ENCODE results near the gene REELD1.

Gene REELD1

GRCh38 chr4:146178126-146178525 is 36.2 kb upstream of the REELD1 start:
- no peak for TF ChIP-seq SNAI2 (CRISPR knock-in tag; IDR thresholded peaks at IDR 0.05)
- TF ChIP-seq, protein P1, sequence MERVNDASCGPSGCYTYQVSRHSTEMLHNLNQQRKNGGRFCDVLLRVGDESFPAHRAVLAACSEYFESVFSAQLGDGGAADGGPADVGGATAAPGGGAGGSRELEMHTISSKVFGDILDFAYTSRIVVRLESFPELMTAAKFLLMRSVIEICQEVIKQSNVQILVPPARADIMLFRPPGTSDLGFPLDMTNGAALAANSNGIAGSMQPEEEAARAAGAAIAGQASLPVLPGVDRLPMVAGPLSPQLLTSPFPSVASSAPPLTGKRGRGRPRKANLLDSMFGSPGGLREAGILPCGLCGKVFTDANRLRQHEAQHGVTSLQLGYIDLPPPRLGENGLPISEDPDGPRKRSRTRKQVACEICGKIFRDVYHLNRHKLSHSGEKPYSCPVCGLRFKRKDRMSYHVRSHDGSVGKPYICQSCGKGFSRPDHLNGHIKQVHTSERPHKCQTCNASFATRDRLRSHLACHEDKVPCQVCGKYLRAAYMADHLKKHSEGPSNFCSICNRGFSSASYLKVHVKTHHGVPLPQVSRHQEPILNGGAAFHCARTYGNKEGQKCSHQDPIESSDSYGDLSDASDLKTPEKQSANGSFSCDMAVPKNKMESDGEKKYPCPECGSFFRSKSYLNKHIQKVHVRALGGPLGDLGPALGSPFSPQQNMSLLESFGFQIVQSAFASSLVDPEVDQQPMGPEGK (CRISPR knock-in tag; IDR thresholded peaks at IDR 0.05; ENCODE audit: borderline replicate concordance) = no peak
- ATAC-seq = no peak

GRCh38 chr4:146179784-146180370 is 34.5 kb upstream of the REELD1 start:
- TF ChIP-seq, protein P2, sequence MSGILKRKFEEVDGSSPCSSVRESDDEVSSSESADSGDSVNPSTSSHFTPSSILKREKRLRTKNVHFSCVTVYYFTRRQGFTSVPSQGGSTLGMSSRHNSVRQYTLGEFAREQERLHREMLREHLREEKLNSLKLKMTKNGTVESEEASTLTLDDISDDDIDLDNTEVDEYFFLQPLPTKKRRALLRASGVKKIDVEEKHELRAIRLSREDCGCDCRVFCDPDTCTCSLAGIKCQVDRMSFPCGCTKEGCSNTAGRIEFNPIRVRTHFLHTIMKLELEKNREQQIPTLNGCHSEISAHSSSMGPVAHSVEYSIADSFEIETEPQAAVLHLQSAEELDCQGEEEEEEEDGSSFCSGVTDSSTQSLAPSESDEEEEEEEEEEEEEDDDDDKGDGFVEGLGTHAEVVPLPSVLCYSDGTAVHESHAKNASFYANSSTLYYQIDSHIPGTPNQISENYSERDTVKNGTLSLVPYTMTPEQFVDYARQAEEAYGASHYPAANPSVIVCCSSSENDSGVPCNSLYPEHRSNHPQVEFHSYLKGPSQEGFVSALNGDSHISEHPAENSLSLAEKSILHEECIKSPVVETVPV (CRISPR knock-in tag; IDR thresholded peaks at IDR 0.05) = no peak
- TF ChIP-seq CSDC2 (CRISPR knock-in tag; IDR thresholded peaks at IDR 0.05) (no peak), PPARA (CRISPR knock-in tag; IDR thresholded peaks at IDR 0.05; ENCODE audit: borderline replicate concordance) (no peak), SNAI2 (CRISPR knock-in tag; IDR thresholded peaks at IDR 0.05) (no peak), OSR1 (CRISPR knock-in tag; IDR thresholded peaks at IDR 0.05) (no peak), ZNF8 (CRISPR knock-in tag; IDR thresholded peaks at IDR 0.05) (no peak), RARB (CRISPR knock-in tag; IDR thresholded peaks at IDR 0.05) (no peak), BACH2 (CRISPR knock-in tag; IDR thresholded peaks at IDR 0.05; ENCODE audit: borderline replicate concordance) (no peak), POU6F1 (CRISPR knock-in tag; IDR thresholded peaks at IDR 0.05; ENCODE audit: borderline replicate concordance, low read depth) (no peak), ZC3H10 (CRISPR knock-in tag; IDR thresholded peaks at IDR 0.05) (no peak), ISL1 (CRISPR knock-in tag; IDR thresholded peaks at IDR 0.05) (no peak)
- TF ChIP-seq, protein P3, sequence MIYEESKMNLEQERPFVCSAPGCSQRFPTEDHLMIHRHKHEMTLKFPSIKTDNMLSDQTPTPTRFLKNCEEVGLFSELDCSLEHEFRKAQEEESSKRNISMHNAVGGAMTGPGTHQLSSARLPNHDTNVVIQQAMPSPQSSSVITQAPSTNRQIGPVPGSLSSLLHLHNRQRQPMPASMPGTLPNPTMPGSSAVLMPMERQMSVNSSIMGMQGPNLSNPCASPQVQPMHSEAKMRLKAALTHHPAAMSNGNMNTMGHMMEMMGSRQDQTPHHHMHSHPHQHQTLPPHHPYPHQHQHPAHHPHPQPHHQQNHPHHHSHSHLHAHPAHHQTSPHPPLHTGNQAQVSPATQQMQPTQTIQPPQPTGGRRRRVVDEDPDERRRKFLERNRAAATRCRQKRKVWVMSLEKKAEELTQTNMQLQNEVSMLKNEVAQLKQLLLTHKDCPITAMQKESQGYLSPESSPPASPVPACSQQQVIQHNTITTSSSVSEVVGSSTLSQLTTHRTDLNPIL (CRISPR knock-in tag; IDR thresholded peaks at IDR 0.05; ENCODE audit: low read depth) = no peak
- no peak for ATAC-seq

DNA sequence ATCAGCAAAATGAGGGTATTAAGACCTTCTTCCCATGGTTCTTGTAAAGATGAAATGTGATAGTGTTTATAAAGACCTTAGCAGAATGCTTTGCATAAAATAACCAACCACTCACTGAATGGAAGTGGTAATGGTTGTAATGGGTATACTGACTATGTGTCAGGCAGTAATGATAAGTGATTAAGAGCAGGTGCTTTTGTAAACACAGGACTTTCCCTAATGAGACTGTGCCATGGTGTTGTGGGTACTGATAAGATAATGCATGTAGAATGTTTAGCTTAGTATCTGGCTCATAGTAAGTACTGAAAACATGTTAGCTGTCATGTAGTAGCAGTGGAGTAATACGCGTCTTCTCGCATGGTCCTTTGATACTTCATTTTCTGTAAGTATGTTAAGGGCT is 31.9 kb upstream of the REELD1 start:
- TF ChIP-seq TOX (CRISPR knock-in tag; IDR thresholded peaks at IDR 0.05; ENCODE audit: borderline replicate concordance) = no peak
- TF ChIP-seq SNAI2 (CRISPR knock-in tag; IDR thresholded peaks at IDR 0.05) = no peak
- TF ChIP-seq ISL1 (CRISPR knock-in tag; IDR thresholded peaks at IDR 0.05) = no peak
- TF ChIP-seq, protein P4, sequence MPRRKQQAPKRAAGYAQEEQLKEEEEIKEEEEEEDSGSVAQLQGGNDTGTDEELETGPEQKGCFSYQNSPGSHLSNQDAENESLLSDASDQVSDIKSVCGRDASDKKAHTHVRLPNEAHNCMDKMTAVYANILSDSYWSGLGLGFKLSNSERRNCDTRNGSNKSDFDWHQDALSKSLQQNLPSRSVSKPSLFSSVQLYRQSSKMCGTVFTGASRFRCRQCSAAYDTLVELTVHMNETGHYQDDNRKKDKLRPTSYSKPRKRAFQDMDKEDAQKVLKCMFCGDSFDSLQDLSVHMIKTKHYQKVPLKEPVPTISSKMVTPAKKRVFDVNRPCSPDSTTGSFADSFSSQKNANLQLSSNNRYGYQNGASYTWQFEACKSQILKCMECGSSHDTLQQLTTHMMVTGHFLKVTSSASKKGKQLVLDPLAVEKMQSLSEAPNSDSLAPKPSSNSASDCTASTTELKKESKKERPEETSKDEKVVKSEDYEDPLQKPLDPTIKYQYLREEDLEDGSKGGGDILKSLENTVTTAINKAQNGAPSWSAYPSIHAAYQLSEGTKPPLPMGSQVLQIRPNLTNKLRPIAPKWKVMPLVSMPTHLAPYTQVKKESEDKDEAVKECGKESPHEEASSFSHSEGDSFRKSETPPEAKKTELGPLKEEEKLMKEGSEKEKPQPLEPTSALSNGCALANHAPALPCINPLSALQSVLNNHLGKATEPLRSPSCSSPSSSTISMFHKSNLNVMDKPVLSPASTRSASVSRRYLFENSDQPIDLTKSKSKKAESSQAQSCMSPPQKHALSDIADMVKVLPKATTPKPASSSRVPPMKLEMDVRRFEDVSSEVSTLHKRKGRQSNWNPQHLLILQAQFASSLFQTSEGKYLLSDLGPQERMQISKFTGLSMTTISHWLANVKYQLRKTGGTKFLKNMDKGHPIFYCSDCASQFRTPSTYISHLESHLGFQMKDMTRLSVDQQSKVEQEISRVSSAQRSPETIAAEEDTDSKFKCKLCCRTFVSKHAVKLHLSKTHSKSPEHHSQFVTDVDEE (CRISPR knock-in tag; IDR thresholded peaks at IDR 0.05) = no peak
- no peak for TF ChIP-seq GLIS3 (CRISPR knock-in tag; IDR thresholded peaks at IDR 0.05)
- TF ChIP-seq ZNF70 (CRISPR knock-in tag; IDR thresholded peaks at IDR 0.05) = no peak
- no peak for TF ChIP-seq ESRRG (CRISPR knock-in tag; IDR thresholded peaks at IDR 0.05)
- TF ChIP-seq TCF4 (CRISPR knock-in tag; IDR thresholded peaks at IDR 0.05; ENCODE audit: borderline replicate concordance) = no peak
- no peak for TF ChIP-seq ZNF565 (CRISPR knock-in tag; conservative IDR thresholded peaks at IDR 0.05; ENCODE audit: low read depth)
- no peak for TF ChIP-seq ZFP30 (CRISPR knock-in tag; IDR thresholded peaks at IDR 0.05)
- no peak for TF ChIP-seq ZC3H10 (CRISPR knock-in tag; IDR thresholded peaks at IDR 0.05)
- no peak for TF ChIP-seq CSDC2 (CRISPR knock-in tag; IDR thresholded peaks at IDR 0.05)
- no peak for TF ChIP-seq ZNF8 (CRISPR knock-in tag; IDR thresholded peaks at IDR 0.05)
- no peak for TF ChIP-seq PPARA (CRISPR knock-in tag; IDR thresholded peaks at IDR 0.05; ENCODE audit: borderline replicate concordance)
- TF ChIP-seq OSR1 (CRISPR knock-in tag; IDR thresholded peaks at IDR 0.05) = no peak
- TF ChIP-seq, protein P3 (CRISPR knock-in tag; IDR thresholded peaks at IDR 0.05; ENCODE audit: low read depth) = no peak
- TF ChIP-seq RARB (CRISPR knock-in tag; IDR thresholded peaks at IDR 0.05) = no peak
- no peak for ATAC-seq
